GM23338 (cell line): ENCODE data around the gene CNTNAP2. TPM values are rescaled to one million over a fixed set of nuclear protein-coding genes. Genes with fewer than 3 reads are reported as not detected.

Experiments used
- ATAC-seq: fragments of 200-7000 bp; cut with Tn5 transposase; 3 replicates; pipeline ENCODE4 v1.9.1; 2020
- DNase-seq: peaks from one replicate; pipeline ENCODE4 v3.0.0-alpha.2; 2015; ENCODE audit warnings: low spot score
- H2AFZ ChIP-seq: fragments of 200-600 bp; sonication (generic); 2 replicates; pipeline ENCODE4 v1.8.0; 2016; ENCODE audit warnings: antibody characterized with exemption, mild to moderate bottlenecking, moderate library complexity
- H3F3A ChIP-seq: fragments of 200-600 bp; sonication (generic); replicated peaks from 2 replicates; pipeline ENCODE4 v1.8.0; 2017; ENCODE audit warnings: antibody characterized with exemption, mixed run types, low read depth
- H3K27ac ChIP-seq: fragments of 200-600 bp; sonication (generic); 2 replicates; pipeline ENCODE4 v1.6.1; 2016; ENCODE audit warnings: low read depth
- H3K27me3 ChIP-seq: fragments of 200-600 bp; sonication (generic); 2 replicates; pipeline ENCODE4 v1.8.0; 2016; ENCODE audit warnings: mild to moderate bottlenecking, mixed run types, moderate library complexity; ENCODE audit not compliant: insufficient read depth
- H3K36me3 ChIP-seq: fragments of 200-600 bp; sonication (generic); 2 replicates; pipeline ENCODE4 v1.8.0; 2016; ENCODE audit warnings: mild to moderate bottlenecking; ENCODE audit not compliant: insufficient read depth
- H3K4me1 ChIP-seq: fragments of 200-600 bp; sonication (generic); 2 replicates; pipeline ENCODE4 v1.8.0; 2016; ENCODE audit warnings: mild to moderate bottlenecking, moderate library complexity; ENCODE audit not compliant: insufficient read depth
- H3K4me2 ChIP-seq: fragments of 200-600 bp; sonication (generic); 2 replicates; pipeline ENCODE4 v1.7.1; 2017; ENCODE audit warnings: mixed run types
- H3K4me3 ChIP-seq: fragments of 200-600 bp; sonication (generic); 2 replicates; pipeline ENCODE4 v1.6.1; 2016; ENCODE audit warnings: mixed run types
- H3K79me2 ChIP-seq: fragments of 200-600 bp; sonication (generic); replicated peaks from 2 replicates; pipeline ENCODE4 v1.8.0; 2017; ENCODE audit warnings: mild to moderate bottlenecking; ENCODE audit not compliant: insufficient read depth
- H3K9me2 ChIP-seq: fragments of 200-600 bp; sonication (generic); 2 replicates; pipeline ENCODE4 v1.8.0; 2017; ENCODE audit not compliant: insufficient read depth
- H4K20me1 ChIP-seq: fragments of 200-600 bp; sonication (generic); replicated peaks from 2 replicates; pipeline ENCODE4 v1.8.0; 2017; ENCODE audit warnings: mild to moderate bottlenecking; ENCODE audit not compliant: insufficient read depth
- H3K27ac Mint-ChIP-seq: 2 replicates; pipeline ENCODE4 v1.8.0; 2020; ENCODE audit warnings: inconsistent platforms, mild to moderate bottlenecking, moderate library complexity, mixed read lengths
- H3K27me3 Mint-ChIP-seq: 3 replicates; pipeline ENCODE4 v1.8.0; 2022; ENCODE audit warnings: low read depth, mild to moderate bottlenecking, moderate library complexity, mixed read lengths, inconsistent platforms; ENCODE audit not compliant: insufficient read depth, poor library complexity
- H3K36me3 Mint-ChIP-seq: 3 replicates; pipeline ENCODE4 v1.8.0; 2021; ENCODE audit warnings: low read depth, mild to moderate bottlenecking, inconsistent platforms, moderate library complexity, mixed read lengths
- H3K4me1 Mint-ChIP-seq: 3 replicates; pipeline ENCODE4 v1.8.0; 2020; ENCODE audit warnings: mild to moderate bottlenecking, inconsistent platforms, mixed read lengths
- H3K4me3 Mint-ChIP-seq: 3 replicates; pipeline ENCODE4 v1.8.0; 2021; ENCODE audit warnings: moderate library complexity, mild to moderate bottlenecking, inconsistent platforms, mixed read lengths
- H3K9me3 Mint-ChIP-seq: 3 replicates; pipeline ENCODE4 v1.8.0; 2020; ENCODE audit warnings: moderate library complexity, mild to moderate bottlenecking, inconsistent platforms, mixed read lengths
- CREB1 ChIP-seq: fragments of 250-450 bp; sonication (Bioruptor Pico); IDR thresholded peaks from 2 replicates; pipeline ENCODE4 v1.5.0; 2020; ENCODE audit warnings: low read depth, mild to moderate bottlenecking, moderate library complexity
- ETS1 ChIP-seq: IDR thresholded peaks from 2 replicates; pipeline ENCODE4 v1.6.1; 2016; ENCODE audit warnings: antibody characterized with exemption
- EZH2 ChIP-seq: fragments of 200-600 bp; sonication (generic); IDR thresholded peaks from one replicate; pipeline ENCODE4 v1.8.0; 2017; ENCODE audit warnings: antibody characterized with exemption, mild to moderate bottlenecking, low read depth; ENCODE audit not compliant: unreplicated experiment
- EZH2phosphoT487 ChIP-seq: fragments of 200-600 bp; sonication (generic); IDR thresholded peaks from one replicate; pipeline ENCODE4 v1.8.1; 2018; ENCODE audit warnings: antibody characterized with exemption; ENCODE audit not compliant: unreplicated experiment
- JUNB ChIP-seq: IDR thresholded peaks from one replicate; pipeline ENCODE4 v1.6.1; 2016; ENCODE audit warnings: antibody characterized with exemption; ENCODE audit not compliant: unreplicated experiment
- NANOG ChIP-seq: IDR thresholded peaks from 2 replicates; pipeline ENCODE4 v1.6.1; 2016; ENCODE audit warnings: antibody characterized with exemption, borderline replicate concordance
- REST ChIP-seq: IDR thresholded peaks from one replicate; pipeline ENCODE4 v1.6.1; 2018; ENCODE audit warnings: antibody characterized with exemption; ENCODE audit not compliant: unreplicated experiment
- STAT1 ChIP-seq: IDR thresholded peaks from one replicate; pipeline ENCODE4 v1.6.1; 2016; ENCODE audit warnings: antibody characterized with exemption; ENCODE audit not compliant: unreplicated experiment
- ZNF114 ChIP-seq: fragments of 250-450 bp; sonication (Bioruptor Pico); IDR thresholded peaks from 2 replicates; pipeline ENCODE4 v1.5.0; 2020; ENCODE audit warnings: mild to moderate bottlenecking, moderate library complexity
- ZNF331 ChIP-seq: fragments of 250-450 bp; sonication (Bioruptor Pico); IDR thresholded peaks from 2 replicates; pipeline ENCODE4 v1.5.0; 2020; ENCODE audit warnings: low read depth, mild to moderate bottlenecking, moderate library complexity
- ZNF462 ChIP-seq: fragments of 250-450 bp; sonication (Bioruptor Pico); IDR thresholded peaks from 2 replicates; pipeline ENCODE4 v1.5.0; 2020; ENCODE audit warnings: mild to moderate bottlenecking, moderate library complexity
- polyA plus RNA-seq: library from polyadenylated mRNA; unstranded; fragments of >200 nt; fragmentation: Nextera tagmentation; extraction: Ambion mirVana; gene quantifications from 2 replicates; pipeline ENCODE4 v1.2.1, GENCODE V29; 2016
- total RNA-seq: library from RNA; depleted of rRNA; stranded (reverse); fragments of >200 nt; shearing (Covaris generic); gene quantifications from 2 replicates; pipeline ENCODE4 v1.2.3, GENCODE V29; 2014

Gene CNTNAP2
- total and polyA plus RNA-seq, 2 experiments from 2014 or later = 38.2 to 61.3 TPM

- DNase-seq (no peak), ATAC-seq (no peak)
- Histone ChIP-seq H3K79me2 (no peaks in the 10 kb centered on the region), H2AFZ (no peak overlapping the region), H4K20me1 (no peaks in the 10 kb centered on the region), H3K36me3 (no peaks in the 10 kb centered on the region), H3K27me3 (no peaks in the 10 kb centered on the region), H3K4me3 (no peak overlapping the region), H3F3A (no peaks in the 10 kb centered on the region), H3K9me2 (no peaks in the 10 kb centered on the region), H3K4me2 (no peak overlapping the region), H3K4me1 (no peaks in the 10 kb centered on the region), H3K27ac (no peak overlapping the region)
- no peak overlapping the region for H3K27ac Mint-ChIP-seq
- no peak for TF ChIP-seq EZH2phosphoT487
- TF ChIP-seq JUNB = no peak
- TF ChIP-seq ZNF114 (CRISPR knock-in tag) = no peak
- no peak for TF ChIP-seq STAT1
- TF ChIP-seq ETS1 = no peak
- TF ChIP-seq ZNF462 (CRISPR knock-in tag) = no peak
- no peak for TF ChIP-seq CREB1 (CRISPR knock-in tag)
- no peak for TF ChIP-seq REST
- TF ChIP-seq ZNF331 (CRISPR knock-in tag) = no peak
- no peak for TF ChIP-seq NANOG
- TF ChIP-seq EZH2 = no peak
- H3K4me3 Mint-ChIP-seq = no peak overlapping the region
- no peaks in the 10 kb centered on the region for H3K36me3 Mint-ChIP-seq
- no peaks in the 10 kb centered on the region for H3K4me1 Mint-ChIP-seq
- H3K27me3 Mint-ChIP-seq = no peaks in the 10 kb centered on the region
- H3K9me3 Mint-ChIP-seq = no peaks in the 10 kb centered on the region; the same call in 2 of the 3 replicates
Measured at GRCh38 chr7:146700015-146700560, 583.5 kb downstream of the CNTNAP2 start.
